ENCODE data around the gene HYCC2.

DNA sequence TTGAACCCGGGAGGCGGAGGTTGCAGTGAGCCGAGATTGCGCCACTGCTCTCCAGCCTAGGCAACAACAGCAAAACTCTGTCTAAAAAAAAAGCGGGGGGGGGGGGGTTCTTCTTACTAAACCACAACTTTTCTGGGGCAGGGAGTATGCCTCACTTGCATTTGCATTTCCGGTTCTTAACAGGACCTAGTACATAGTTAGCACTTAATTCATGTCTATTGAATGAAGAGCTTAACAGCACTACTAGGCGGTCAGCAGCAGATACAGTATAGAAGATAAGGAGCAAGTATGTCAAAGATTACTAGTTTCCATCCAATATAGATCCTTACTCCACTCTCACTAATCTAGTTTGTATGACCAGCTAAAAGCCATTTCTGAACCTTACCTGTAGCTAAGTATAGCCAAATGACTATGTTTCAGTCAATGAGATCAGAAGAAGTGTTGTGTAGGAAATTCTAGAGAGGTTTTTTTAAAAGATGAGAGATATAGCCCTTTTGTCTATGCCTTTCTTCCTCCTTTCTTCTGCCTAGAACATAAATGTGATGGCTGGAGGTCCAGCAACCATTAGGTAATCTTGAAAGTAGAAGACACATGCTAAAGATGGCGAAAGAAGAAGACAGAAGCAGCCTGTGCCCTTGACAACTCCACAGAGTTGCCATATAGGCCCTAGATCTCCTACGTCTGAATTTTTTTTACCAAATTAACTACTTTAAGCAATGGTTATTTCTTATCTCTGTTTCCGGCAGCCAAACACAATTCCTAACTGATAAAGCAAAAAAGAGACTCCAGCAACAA is 11.3 kb downstream of the HYCC2 start:
- TF ChIP-seq, protein P1, sequence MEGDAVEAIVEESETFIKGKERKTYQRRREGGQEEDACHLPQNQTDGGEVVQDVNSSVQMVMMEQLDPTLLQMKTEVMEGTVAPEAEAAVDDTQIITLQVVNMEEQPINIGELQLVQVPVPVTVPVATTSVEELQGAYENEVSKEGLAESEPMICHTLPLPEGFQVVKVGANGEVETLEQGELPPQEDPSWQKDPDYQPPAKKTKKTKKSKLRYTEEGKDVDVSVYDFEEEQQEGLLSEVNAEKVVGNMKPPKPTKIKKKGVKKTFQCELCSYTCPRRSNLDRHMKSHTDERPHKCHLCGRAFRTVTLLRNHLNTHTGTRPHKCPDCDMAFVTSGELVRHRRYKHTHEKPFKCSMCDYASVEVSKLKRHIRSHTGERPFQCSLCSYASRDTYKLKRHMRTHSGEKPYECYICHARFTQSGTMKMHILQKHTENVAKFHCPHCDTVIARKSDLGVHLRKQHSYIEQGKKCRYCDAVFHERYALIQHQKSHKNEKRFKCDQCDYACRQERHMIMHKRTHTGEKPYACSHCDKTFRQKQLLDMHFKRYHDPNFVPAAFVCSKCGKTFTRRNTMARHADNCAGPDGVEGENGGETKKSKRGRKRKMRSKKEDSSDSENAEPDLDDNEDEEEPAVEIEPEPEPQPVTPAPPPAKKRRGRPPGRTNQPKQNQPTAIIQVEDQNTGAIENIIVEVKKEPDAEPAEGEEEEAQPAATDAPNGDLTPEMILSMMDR (conservative IDR thresholded peaks at IDR 0.05 in 1 of 2, IDR thresholded peaks at IDR 0.05 in 1 of 2; ENCODE audit: low read depth in 1 of 2, low read length in 2 of 2) = no peak
- no peak for TF ChIP-seq EZH2 (IDR thresholded peaks at IDR 0.05; ENCODE audit: low read length, missing control alignments)

All from fibroblast of lung (primary cell).